ENCODE measurements around the gene PGBD5.

- TF ChIP-seq CTCF (IDR thresholded peaks at IDR 0.05) (no peak), EP300 (IDR thresholded peaks at IDR 0.05; ENCODE audit: low read depth) (no peak), POLR2AphosphoS5 (IDR thresholded peaks at IDR 0.05) (no peak)
Measured at GRCh38 chr1:230370109-230370508, 56.0 kb downstream of the PGBD5 start.

All from transverse colon (tissue), 4 donors.